HTR-8/SVneo (cell line): Measurements from ENCODE around the gene SPTBN1.
A peak's percentile ranks its signal among the peaks of the same experiment; 100 is the strongest.

Experiments
- DNase-seq: peaks from one replicate; pipeline ENCODE4 v3.0.0; 2011; ENCODE audit warnings: low spot score, mixed read lengths; ENCODE audit not compliant: insufficient read length
- FAIRE-seq: peaks from 2 replicates; lab custom pipeline; 2011; peaks lifted over from hg19 to GRCh38; lab: Jason Lieb, UNC

SPTBN1 gene

GRCh38 chr2:54618646-54619565 is 162.8 kb downstream of the SPTBN1 start:
- DNase-seq (no peak), FAIRE-seq (no peak)

- DNase-seq (no peak), FAIRE-seq (no peak)
Observed at GRCh38 chr2:54619660-54620231, 163.6 kb downstream of the SPTBN1 start.

GRCh38 chr2:54620948-54621347 is 164.8 kb downstream of the SPTBN1 start:
- no peak for DNase-seq
- FAIRE-seq = no peak

- DNase-seq (no peak), FAIRE-seq (no peak)
Observed at GRCh38 chr2:54624591-54625071, 168.5 kb downstream of the SPTBN1 start.

- FAIRE-seq = no peak
- no peak for DNase-seq
Observed at GRCh38 chr2:54626131-54626530, 170.0 kb downstream of the SPTBN1 start.

GRCh38 chr2:54626884-54627283 is 170.8 kb downstream of the SPTBN1 start:
- no peak for DNase-seq

GRCh38 chr2:54627973-54628372 is 171.8 kb downstream of the SPTBN1 start:
- no peak for FAIRE-seq
- no peak for DNase-seq

More at GRCh38 chr2:54626884-54627283, 170.8 kb downstream of the SPTBN1 start:
- FAIRE-seq = peak; percentile 26

- DNase-seq (no peak), FAIRE-seq (no peak)
Observed at GRCh38 chr2:54628418-54628817, 172.3 kb downstream of the SPTBN1 start.

GRCh38 chr2:54628957-54629356 is 172.8 kb downstream of the SPTBN1 start:
- FAIRE-seq = no peak

GRCh38 chr2:54629390-54629789 is 173.3 kb downstream of the SPTBN1 start:
- no peak for DNase-seq
- FAIRE-seq = no peak

More at GRCh38 chr2:54628957-54629356, 172.8 kb downstream of the SPTBN1 start:
- DNase-seq = no peak

GRCh38 chr2:54629914-54630857 is 174.1 kb downstream of the SPTBN1 start:
- DNase-seq (no peak), FAIRE-seq (no peak)

GRCh38 chr2:54630858-54631497 is 174.9 kb downstream of the SPTBN1 start:
- DNase-seq = no peak
- no peak for FAIRE-seq

GRCh38 chr2:54631755-54632154 is 175.6 kb downstream of the SPTBN1 start:
- FAIRE-seq = no peak
- no peak for DNase-seq

- DNase-seq (no peak), FAIRE-seq (no peak)
Observed at GRCh38 chr2:54632733-54633692, 176.9 kb downstream of the SPTBN1 start.

GRCh38 chr2:54634021-54634420 is 177.9 kb downstream of the SPTBN1 start:
- FAIRE-seq (no peak), DNase-seq (no peak)

- peak; percentile 67 for DNase-seq
- peak; percentile 26 for FAIRE-seq
Observed at GRCh38 chr2:54634564-54635511, 178.7 kb downstream of the SPTBN1 start.

- DNase-seq = no peak
- no peak for FAIRE-seq
Observed at GRCh38 chr2:54635554-54636152, 179.5 kb downstream of the SPTBN1 start.
